ENCODE results near the gene PTGDR.

The PTGDR gene

DNA sequence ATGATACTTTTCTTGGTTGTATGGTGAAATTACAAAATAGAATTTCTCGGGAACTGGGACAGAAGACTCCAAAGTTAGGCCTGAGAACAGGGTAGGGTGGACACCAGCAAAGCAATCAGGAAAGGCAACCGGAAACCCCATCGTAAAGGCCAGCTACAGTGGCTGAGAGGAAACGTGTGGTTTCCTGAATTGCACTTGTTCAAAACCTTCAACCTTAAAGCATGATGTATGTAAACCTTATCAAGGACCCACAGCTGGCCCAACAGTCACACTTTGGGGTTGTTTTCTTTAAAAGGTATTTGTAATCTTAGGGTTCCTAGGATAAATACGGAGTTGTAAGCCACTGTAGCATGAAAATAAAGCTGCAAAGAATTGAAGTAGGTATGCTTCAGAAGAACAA, 2.2 kb upstream of the PTGDR start:
- no peak for DNase-seq

DNA sequence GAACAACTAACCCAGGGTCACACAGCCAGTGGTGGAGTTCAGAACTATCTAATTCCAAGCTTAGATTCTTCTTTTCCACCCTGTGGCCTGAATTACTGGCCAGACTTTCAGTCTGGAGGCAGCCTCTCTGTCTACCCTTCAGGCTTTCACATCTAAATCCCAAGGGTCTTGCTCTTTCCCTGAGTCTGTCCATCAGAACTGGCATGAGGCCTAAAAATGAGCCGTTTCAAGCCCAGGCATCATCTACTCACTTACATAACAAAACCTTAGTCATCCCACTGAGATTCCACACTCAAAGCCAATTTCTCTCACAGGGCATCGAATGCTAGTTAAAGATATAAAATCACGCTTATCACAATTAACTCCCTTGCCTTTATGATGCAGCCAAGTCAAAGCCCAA, 1.3 kb upstream of the PTGDR start:
- no peak for DNase-seq

DNA sequence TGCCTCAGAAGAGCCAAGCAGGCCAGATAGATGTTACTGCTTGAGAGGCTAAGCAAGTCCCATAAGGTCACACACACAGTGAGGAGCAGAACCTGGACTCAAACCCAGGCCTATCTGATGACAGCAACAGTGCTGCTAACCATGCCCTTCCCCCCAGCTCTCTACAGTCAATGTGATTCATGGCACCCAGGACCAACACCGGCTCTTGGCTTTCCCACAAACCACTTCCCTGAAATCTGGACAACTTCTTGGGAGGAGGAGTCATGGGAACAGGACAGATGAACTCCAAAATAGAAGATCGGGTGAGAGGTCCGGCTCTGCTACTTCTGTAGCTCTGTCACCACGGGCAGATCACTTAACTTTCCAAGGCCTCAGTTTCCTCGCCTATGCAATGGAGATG, 716 bp upstream of the PTGDR start:
- no peak for DNase-seq

DNA sequence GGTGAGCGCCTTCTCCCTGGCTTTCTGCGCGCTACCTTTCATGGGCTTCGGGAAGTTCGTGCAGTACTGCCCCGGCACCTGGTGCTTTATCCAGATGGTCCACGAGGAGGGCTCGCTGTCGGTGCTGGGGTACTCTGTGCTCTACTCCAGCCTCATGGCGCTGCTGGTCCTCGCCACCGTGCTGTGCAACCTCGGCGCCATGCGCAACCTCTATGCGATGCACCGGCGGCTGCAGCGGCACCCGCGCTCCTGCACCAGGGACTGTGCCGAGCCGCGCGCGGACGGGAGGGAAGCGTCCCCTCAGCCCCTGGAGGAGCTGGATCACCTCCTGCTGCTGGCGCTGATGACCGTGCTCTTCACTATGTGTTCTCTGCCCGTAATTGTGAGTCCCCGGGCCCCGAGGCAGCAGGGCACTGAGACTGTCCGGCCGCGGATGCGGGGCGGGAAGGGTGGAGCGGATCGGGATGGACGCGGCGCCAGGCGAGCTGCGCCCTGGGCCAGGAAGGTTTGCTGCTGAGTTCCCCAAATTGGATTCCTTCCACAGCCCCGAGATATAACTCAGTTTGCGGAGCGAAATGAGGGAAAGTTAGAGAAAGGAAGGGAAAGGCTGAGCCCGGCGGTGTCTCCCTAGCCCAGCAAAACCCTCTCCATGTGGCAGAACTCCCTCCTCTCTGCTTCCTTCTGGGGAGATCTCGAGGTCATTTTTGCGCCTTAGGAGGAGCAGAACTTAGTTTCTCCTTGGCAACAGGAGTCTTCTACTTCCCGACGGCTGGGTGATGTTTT, 972 bp downstream of the PTGDR start:
- no peak for DNase-seq

DNA sequence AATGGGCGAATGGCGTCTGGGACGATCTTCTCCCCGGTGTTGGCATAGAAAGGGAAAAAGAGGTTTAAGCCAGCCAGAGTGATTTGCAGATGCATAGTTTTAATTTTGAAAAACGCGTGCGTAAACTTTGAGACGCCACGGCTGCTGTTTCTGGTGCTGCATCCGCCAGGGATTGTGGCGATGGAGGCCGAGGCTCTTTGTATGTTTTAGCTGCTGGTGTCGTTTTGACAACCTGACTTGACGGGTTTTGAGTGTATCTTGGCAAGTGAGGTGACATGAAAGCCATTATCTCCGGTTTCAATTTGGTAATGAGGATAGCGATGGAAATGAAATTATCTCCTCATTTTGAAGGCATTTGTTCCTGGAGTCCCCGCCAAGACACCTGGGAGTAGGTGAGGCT, 1.6 kb downstream of the PTGDR start:
- DNase-seq, result no peak

DNA sequence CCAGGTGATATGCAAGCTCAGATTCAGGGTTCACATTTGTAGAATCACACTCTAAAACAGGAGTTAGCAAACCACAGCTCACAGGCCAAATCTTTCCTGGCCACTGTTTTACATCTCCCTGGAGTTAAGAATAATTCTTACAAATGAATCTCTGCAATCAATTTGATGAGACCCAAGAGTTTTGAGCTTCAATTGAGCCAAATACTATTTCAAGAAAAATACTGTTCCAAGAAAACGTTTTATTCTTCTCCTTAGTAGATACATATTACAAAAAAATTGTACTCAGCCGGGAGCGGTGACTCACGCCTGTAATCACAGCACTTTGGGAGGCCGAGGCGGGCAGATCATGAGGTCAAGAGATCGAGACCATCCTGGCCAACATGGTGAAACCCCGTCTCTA, 2.5 kb downstream of the PTGDR start:
- no peak for DNase-seq

DNA sequence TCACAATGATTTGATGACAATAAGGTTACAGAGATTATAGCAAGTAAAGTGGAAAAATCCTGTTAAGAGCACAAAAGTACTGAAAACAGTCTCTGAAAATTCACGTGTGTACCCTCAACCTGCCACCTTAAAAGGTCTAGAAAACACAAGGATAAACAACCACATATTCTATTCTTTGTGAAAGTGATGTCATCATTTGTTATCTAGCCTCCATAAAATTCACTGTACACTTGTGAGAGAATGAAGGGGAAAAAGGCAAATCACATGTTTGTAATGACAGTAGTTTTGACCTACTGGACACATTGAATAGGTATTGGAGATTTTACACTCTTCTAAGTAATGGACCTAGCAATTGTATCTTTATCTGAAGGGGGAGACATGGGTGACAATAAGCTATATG, 4.0 kb downstream of the PTGDR start:
- no peak for DNase-seq

DNA sequence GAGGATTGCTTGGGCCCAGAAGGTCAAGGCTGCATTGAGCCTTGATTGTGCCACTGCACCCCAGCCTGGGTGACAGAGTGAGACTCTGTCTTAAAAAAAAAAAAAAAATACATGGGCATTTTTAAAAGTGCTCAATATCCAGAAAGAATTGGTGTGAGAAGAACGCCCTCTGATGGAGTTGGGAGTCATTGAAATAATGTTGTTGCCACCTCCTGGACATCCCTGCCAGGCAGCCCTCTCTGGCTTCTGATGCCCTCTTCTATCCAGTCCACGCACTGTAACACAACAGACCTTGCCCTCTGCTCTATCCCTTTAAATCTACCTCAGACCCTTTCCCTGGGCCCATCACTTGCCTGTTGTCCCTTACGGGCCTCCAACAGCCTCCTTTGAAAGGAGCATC, 4.9 kb downstream of the PTGDR start:
- DNase-seq, result no peak

DNA sequence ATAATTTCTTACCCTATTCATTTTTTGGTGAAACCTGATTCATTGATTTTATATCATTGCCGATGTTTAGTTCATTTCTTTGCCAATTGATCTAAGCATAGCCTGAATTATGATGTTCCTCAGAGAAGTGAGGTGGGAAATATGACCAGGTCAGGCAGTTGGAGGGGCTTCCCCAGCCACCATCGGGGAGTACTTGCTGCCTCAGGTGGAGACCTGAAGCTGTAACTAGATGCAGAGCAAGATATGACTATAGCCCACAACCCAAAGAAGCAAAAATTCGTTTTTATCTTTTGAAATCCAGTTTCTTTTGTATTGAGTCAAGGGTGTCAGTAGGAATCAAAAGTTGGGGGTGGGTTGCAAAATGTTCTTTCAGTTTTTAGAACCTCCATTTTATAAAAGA, 7.9 kb downstream of the PTGDR start:
- DNase-seq, result no peak

DNA sequence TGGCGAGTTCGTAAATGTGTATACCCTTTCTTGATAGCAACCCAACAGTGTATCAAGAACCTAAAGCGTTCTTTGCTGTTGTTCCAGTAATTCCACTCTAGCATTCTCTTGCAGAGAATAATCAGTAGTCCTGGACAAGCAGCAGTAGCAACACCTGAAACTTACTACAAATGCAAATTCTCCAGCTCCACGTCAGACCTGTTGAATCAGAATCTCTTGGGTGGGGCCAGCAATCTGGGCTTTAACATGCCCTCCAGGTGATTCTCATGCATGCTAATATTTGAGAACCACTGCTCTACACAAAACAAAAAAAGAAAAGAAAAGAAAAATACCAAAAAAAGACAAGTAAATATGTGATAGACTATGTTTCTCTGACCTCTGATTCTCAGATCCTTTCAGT, 10.1 kb downstream of the PTGDR start:
- DNase-seq, result no peak

DNA sequence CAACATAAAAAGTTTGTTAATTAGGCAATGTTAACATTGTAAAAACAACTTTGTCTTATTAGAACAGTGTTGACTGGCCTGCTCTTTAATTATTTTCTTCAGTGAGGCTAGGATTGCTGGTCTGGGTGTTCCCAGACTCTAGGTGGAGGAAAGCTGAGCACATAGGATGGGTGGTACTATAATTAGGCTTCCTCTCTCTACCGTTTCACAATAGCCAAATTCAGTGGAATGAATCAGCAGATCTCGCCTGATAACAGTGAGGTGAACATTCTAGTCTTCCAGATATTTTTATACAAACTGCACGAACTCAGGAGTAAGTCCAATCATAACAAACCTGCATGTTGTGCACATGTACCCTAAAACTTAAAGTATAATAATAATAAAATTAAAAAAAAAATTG, 11.9 kb downstream of the PTGDR start:
- no peak for DNase-seq

DNA sequence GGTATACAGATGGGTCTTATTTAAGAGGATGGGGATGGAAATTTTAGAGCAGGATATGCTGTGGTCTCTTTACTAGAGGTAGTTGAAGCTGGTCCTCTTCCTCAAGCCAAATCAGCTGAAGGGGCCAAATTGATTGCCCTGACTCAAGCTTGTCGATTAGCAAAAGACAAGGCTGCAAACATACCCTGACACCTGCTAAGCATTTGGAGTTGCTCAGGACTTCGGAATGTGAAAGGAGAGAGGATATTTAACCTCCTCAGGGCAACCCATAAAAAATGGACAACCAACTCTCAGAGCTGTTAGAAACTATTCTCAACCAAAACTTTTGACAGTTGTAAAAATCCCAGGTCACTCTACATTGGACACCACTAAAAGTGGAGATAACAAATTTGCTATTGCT, 15.6 kb downstream of the PTGDR start:
- DNase-seq, result no peak

DNA sequence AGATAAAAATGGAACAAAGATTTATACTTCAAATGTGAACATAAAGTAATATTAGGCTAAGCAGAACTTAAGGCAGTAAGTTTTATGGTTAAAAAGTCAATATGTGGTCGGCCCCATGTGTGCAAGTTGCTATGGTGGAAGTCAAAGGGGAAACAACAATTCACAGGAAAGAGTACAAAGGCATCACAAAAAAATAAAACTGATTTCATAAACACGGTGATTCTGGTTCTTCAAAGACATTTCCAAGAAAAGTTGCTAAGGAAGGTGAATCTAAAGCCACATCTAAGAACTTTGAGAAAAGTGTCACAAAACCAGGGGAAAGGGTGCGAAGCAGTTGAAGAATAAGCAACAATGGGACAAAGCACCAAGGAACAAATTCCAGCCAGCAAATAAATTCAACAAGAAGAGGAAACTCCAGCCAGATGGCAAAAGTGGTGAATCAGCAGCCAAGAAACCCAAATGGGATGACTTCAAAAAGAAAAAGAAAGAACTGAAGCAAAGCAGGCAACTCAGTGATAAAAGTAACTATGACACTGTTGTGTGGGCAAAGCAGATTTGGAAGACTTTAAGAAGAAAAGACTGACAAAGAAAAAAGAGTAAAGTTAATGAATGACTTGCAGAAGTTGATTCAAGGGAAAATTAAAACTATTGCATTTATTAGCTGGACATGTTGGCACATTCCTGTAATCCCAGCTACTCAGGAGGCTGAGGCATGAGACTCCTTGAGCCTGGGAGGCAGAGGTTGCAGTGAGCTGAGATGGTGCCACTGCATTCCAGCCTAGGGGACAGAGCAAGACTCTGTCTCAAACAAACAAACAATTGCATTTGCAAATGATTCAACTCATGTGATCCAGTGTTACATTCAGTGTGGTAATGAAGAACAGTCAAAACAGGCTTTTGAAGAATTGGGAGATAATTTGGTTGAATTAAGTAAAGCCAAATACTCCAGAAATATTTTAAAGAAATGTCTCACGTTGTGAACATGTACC, 19.5 kb downstream of the PTGDR start:
- no peak for DNase-seq

DNA sequence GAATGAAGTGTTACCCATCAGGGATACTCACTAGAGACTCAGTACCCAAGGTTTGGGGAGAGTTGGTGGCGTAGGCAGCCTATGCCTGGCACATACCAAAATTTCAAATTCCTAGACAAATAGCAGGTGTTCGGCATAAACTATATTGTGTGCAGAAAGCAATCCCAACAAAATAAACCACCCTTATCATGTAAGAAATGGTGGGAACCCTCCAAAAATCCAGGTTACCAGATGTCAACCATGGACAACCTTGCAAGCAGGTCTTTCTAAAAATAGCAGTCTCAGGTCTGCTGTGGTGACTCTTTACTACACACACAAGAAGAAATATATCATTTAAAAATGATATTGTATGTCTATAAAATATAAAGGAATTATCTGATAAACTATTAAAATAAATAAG, 28.9 kb downstream of the PTGDR start:
- no peak for DNase-seq

DNA sequence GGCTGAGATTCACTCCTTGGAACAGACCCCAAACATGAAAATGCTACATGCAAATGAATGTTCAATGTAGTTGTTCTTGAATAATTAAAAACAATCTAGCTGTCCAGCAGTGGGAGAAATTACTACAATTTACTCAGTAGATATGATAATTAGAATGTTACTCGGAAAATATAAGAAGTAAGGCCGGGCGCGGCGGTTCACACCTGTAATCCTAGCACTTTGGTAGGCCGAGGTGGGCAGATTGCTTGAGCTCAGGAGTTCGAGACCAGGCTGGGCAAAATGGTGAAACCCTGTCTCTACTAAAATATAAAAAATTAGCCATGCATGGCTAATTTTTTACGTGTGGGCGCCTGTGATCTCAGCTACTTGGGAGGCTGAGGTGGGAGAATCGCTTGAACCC, 31.3 kb downstream of the PTGDR start:
- DNase-seq, result no peak

DNA sequence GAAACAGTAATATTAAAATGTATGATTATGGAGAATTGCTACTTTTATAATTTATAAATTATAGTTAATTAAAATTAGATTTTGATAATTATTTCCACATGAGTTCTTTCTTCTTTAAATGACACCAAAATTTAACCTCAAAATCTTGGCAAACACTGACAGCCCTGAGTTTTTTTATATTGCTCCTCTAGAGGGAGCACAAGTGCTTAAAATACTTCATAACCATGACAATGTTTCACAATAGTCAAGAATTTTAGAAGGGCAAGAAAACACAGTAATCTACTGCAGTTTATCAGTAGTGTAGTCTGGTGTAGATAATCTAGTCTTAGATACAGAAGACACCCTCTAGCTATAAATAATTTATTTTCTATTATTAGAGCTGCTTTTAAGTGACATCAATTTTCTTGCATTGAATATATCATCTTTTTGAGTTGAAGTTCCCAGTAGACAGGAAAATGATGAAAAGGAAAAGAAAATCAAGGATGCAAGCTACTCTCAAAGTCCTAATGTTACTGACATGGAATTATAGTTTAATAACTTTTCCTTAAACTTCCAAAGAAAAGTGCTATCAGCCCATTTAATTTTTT, 32.3 kb downstream of the PTGDR start:
- no peak for DNase-seq

DNA sequence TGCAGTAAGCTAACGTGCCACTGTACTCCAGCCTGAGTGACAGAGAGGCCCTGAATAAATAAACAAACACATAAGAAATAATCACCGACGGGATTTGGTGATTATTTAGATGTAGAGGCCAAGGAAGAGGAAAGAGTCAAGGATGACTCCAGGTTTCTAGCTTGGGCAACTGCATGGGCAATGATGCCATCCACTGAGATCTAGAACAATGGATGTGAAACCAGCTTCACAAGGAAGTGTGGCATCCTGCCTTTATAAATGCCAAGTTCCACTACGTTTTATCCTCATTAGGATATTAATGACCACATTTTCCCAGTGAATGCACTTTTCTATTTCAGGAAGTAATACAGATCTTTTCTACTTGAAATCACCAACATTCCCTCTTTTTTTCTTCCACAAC, 35.7 kb downstream of the PTGDR start:
- no peak for DNase-seq

DNA sequence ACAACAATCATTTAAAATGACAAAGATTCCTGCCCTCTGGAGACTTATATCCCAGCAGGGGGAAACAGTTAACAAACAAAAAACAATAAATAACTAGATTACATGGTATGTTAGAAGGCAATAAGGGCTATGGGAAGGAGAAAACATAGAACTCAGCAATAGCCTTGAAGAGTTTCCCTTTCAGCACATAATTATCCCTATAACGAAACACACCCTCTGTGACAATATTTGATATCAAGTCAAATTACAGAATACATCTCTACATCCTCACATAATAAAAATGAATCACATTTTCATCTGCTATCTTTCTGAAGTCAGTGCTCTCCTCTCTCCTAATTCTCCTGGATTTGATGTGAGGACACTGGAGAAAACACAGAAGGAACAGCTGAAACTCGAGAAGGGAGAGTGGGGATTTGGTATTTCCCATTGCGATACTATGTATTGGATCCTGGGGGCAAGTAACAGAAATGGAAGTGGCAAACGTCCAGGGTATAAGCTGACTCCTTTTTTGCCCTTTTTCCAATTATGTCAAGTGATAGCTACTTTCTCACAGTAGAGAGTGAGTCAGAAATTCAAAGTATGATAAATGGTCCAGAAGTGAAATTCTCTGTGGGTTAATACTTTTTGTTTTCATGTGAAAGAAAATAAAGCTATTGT, 36.9 kb downstream of the PTGDR start:
- no peak for DNase-seq

DNA sequence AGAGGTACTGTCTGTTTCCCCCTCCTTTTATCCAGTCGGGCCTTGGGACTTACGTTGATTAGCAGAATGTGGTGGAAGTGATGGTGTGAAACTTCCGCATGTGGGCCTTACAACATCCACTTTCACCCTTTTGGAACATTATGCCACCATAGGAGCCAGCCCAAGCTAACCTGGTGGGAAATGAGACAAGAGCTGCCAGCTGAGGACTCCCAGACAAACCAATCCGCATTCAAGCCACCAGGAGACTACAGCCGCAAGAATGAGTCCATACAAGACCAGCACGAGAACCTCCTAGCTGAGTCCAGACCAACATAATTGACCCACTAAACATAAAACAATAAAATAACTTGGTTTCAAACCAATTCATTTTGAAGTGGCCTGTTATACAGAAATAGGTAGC, 37.5 kb downstream of the PTGDR start:
- DNase-seq, result no peak

DNA sequence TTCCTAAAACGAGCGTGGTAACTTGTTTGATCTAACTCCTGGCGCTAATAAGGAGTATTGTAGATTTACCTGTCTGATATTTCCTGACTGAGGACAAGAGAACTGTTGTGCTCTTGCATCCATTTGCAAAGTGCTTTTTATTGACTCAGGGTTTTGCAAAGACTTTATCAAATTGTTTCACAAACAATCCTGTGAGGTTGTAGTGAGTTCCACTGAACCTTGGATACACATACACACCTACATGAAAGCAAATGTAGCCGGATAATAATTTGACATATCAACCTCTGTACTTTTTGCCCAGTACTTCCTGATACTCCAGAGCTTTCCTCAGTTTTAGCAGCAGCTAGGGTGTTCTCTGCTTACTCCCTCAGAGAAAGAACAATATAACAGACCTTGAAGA, 39.9 kb downstream of the PTGDR start:
- DNase-seq, result no peak

DNA sequence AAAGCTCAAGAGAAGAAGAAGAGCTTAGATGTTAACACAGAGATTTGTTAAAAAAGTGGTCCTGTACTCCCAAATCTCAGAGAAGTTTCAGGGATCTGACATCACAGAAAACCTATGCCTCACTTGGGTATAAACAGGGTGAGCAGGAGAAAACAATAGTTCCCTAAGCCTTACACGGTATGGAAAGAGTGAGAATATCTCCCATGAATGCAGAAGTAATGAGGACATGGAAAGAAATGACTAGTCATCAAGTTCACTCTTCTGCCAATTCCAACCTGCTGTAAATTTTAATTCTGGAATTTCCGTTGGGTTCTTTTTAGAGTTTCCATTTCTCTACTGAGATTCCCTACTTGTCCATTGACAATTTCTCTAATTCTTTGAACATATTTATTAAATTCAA, 40.4 kb downstream of the PTGDR start:
- no peak for DNase-seq

DNA sequence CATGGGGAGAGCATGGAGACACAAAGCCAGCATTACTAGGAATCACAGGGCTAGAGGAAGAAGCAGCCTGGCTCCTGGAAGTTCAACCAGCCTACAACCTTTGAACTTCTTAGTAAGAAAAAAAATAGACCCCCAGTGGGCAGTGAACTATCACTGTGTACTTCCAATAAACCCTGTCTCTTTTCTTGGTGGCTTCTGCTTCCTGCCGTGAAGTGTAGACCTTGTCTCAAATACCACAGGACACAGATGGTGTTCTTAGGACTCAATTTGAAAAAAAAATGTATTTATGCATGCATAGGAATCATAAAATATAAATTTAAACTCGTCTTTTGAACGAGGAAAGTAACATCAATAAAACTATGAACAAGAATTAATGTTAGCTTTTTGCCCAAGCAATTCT, 43.0 kb downstream of the PTGDR start:
- no peak for DNase-seq

DNA sequence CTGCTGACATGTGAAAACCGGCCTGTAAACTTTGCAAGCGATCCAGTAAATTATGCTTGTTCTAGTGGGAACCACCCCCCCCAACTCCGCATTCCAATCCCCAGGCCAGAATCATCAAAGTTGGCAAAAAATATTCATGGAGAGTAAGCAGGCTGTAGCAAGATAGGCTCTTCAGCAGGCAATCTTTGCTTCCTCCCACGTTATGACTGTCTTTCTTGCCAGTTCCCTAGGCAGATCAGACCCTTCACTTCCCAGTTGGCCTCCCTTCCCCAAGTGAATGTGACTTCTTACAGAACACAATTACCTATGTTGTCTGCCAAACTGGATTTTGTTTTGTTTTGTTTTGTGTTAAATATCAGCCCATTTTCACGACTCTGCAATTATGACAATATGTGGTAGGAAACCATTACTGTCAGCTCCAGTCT, 45.4 kb downstream of the PTGDR start:
- no peak for DNase-seq
